Mesenchymal stem cell (in vitro differentiated cells and primary cell): ENCODE data around the gene PHRF1.

Experiments
- DNase-seq: peaks from one replicate; pipeline ENCODE4 v3.0.0-alpha.2; 2013
- H2AFZ ChIP-seq: one replicate; pipeline ENCODE4 v1.6.1; 2013; ENCODE audit warnings: low read depth, mild to moderate bottlenecking, control low read depth, inconsistent platforms, low read length, moderate library complexity
- H2AK5ac ChIP-seq: 2 replicates; pipeline ENCODE4 v1.6.1; 2013; ENCODE audit warnings: low read length, moderate library complexity, mild to moderate bottlenecking, inconsistent platforms; ENCODE audit not compliant: severe bottlenecking
- H2BK120ac ChIP-seq: one replicate; pipeline ENCODE4 v1.6.1; 2013; ENCODE audit warnings: low read depth, mild to moderate bottlenecking, inconsistent platforms, low read length, moderate library complexity
- H2BK12ac ChIP-seq, 2 experiments: one replicate each; pipeline ENCODE4 v1.6.1; 2013; ENCODE audit warnings: inconsistent platforms in 2 of 2, low read length in 2 of 2, mild to moderate bottlenecking in 2 of 2, moderate library complexity in 2 of 2, control low read depth in 1 of 2
- H2BK15ac ChIP-seq: one replicate; pipeline ENCODE4 v1.6.1; 2013; ENCODE audit warnings: mild to moderate bottlenecking, low read depth, inconsistent platforms; ENCODE audit not compliant: poor library complexity, severe bottlenecking
- H2BK5ac ChIP-seq: 2 replicates; pipeline ENCODE4 v1.6.1; 2013; ENCODE audit warnings: low read depth, mild to moderate bottlenecking, low read length, control low read depth, inconsistent platforms; ENCODE audit not compliant: poor library complexity, severe bottlenecking
- H3K14ac ChIP-seq, 2 experiments: one replicate each; pipeline ENCODE4 v1.6.1; 2013; ENCODE audit warnings: inconsistent platforms in 2 of 2, low read length in 2 of 2, control low read depth in 1 of 2, mild to moderate bottlenecking in 1 of 2, moderate library complexity in 1 of 2
- H3K18ac ChIP-seq, 2 experiments: one replicate each; pipeline ENCODE4 v1.6.1; 2013; ENCODE audit warnings: inconsistent platforms in 2 of 2, low read length in 2 of 2, control low read depth in 1 of 2, low read depth in 1 of 2, mild to moderate bottlenecking in 1 of 2
- H3K23ac ChIP-seq, 2 experiments: one replicate each; pipeline ENCODE4 v1.6.1; 2013; ENCODE audit warnings: inconsistent platforms in 2 of 2, low read length in 2 of 2, mild to moderate bottlenecking in 2 of 2, moderate library complexity in 2 of 2, control low read depth in 1 of 2
- H3K27ac ChIP-seq: 2 replicates; pipeline ENCODE4 v1.5.1; 2013; ENCODE audit warnings: mild to moderate bottlenecking, moderate library complexity, low read length, control low read depth, inconsistent platforms; ENCODE audit not compliant: poor library complexity, severe bottlenecking
- H3K27me3 ChIP-seq, 2 experiments: 2 replicates each; pipeline versions ENCODE4 v1.6.1 to v1.7.0; 2013; ENCODE audit warnings: low read length in 2 of 2, mild to moderate bottlenecking in 2 of 2, moderate library complexity in 2 of 2, control low read depth in 1 of 2, inconsistent platforms in 1 of 2; ENCODE audit not compliant: control insufficient read depth in 1 of 2, insufficient read depth in 1 of 2
- H3K36me3 ChIP-seq, 2 experiments: 2 replicates each; pipeline versions ENCODE4 v1.6.1 to v1.7.0; 2013; ENCODE audit warnings: low read length in 2 of 2, control low read depth in 1 of 2, inconsistent platforms in 1 of 2, low read depth in 1 of 2, mild to moderate bottlenecking in 1 of 2; ENCODE audit not compliant: insufficient read depth in 2 of 2, control insufficient read depth in 1 of 2
- H3K4ac ChIP-seq, 2 experiments: one replicate each; pipeline ENCODE4 v1.6.1; 2013; ENCODE audit warnings: inconsistent platforms in 2 of 2, low read length in 2 of 2, mild to moderate bottlenecking in 2 of 2, moderate library complexity in 2 of 2, control low read depth in 1 of 2, low read depth in 1 of 2
- H3K4me1 ChIP-seq: 2 replicates; pipeline ENCODE4 v1.6.1; 2013; ENCODE audit warnings: low read depth, low read length, control low read depth; ENCODE audit not compliant: control insufficient read depth, insufficient read depth
- H3K4me2 ChIP-seq: 2 replicates; pipeline ENCODE4 v1.6.1; 2013; ENCODE audit warnings: low read length, mild to moderate bottlenecking, inconsistent platforms; ENCODE audit not compliant: poor library complexity, severe bottlenecking
- H3K4me3 ChIP-seq, 2 experiments: 2 replicates each; pipeline versions ENCODE4 v1.5.1 to v1.7.0; 2013; ENCODE audit warnings: low read length in 2 of 2, mild to moderate bottlenecking in 2 of 2, control low read depth in 1 of 2, low read depth in 1 of 2; ENCODE audit not compliant: insufficient read depth in 1 of 2
- H3K79me1 ChIP-seq: replicated peaks from 2 replicates; pipeline ENCODE4 v1.6.1; 2013; ENCODE audit warnings: mild to moderate bottlenecking, control low read depth, low read length, inconsistent platforms; ENCODE audit not compliant: poor library complexity, severe bottlenecking
- H3K9ac ChIP-seq: 2 replicates; pipeline ENCODE4 v1.7.0; 2013; ENCODE audit warnings: mild to moderate bottlenecking, low read length, moderate library complexity
- H3K9me3 ChIP-seq: 2 replicates; pipeline ENCODE4 v1.7.0; 2013; ENCODE audit warnings: mild to moderate bottlenecking, low read length; ENCODE audit not compliant: control insufficient read depth
- H4K8ac ChIP-seq: one replicate; pipeline ENCODE4 v1.6.1; 2013; ENCODE audit warnings: inconsistent platforms, mild to moderate bottlenecking, low read length, moderate library complexity
- H4K91ac ChIP-seq: one replicate; pipeline ENCODE4 v1.6.1; 2013; ENCODE audit warnings: mild to moderate bottlenecking, low read length, inconsistent platforms
- WGBS: methylation state at CpG from one replicate; pipeline ENCODE4 v1.1.7; 2013; ENCODE audit warnings: mixed read lengths; 5-methylcytosine and 5-hydroxymethylcytosine counted together

Gene PHRF1

DNA sequence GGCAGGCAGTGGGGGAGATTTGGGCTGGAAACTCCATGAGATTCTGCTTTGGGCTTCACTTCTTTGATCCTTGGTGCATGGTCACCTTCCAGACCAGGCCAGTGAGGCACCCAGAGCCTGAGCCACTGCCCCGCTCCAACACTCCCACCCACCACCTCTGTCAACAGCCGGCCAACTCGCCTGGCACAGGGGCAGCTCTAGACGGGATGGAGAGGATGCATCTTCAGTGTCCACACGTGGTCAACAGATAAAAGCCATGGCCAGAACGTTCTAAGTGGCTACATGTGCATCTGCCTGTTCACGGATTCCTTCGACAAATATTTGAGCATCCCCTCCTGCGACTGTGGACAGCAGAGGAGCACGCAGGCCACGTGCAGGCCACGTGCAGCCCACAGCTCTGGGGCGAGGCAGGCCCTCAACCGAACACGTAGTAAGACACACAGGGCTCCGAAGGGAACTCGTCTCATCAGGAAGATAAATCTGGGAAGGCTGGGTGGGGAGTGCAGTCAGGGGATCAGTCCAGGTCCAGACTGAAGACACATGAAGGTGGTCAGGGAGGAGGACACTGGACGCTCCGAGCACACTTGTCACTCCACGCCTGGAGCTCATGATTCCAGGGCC is 37.7 kb upstream of the PHRF1 start:
- H2AK5ac ChIP-seq, result no peak overlapping the region
- no peak overlapping the region for H3K18ac ChIP-seq
- no peak overlapping the region for H3K14ac ChIP-seq
- H2BK15ac ChIP-seq, result no peak overlapping the region
- H2BK12ac ChIP-seq, result no peak overlapping the region
- no peak overlapping the region for H4K8ac ChIP-seq
- H2BK120ac ChIP-seq, result no peak overlapping the region
- H4K91ac ChIP-seq, result peak overlapping the region; percentile 93
- no peak overlapping the region for H3K4me3 ChIP-seq
- H2AFZ ChIP-seq, result no peak overlapping the region
- H3K9me3 ChIP-seq, result no peaks in the 10 kb centered on the region
- H3K4me2 ChIP-seq, result no peak overlapping the region
- H3K36me3 ChIP-seq, result peaks cover 4 to 5% of the 10 kb centered on the region in 2 experiments
- peaks cover 31% of the 10 kb centered on the region for H3K4me1 ChIP-seq
- no peak overlapping the region for H3K9ac ChIP-seq
- no peak overlapping the region for H3K27ac ChIP-seq
- no peak for DNase-seq
- peaks cover 4% of the 10 kb centered on the region for H3K79me1 ChIP-seq
- no peak overlapping the region for H3K4ac ChIP-seq
- H3K23ac ChIP-seq, result no peak overlapping the region
- whole genome bisulfite sequencing, result 93% methylated on average over 19 of the region's 20 CpGs
- peaks cover 0 to 17% of the 10 kb centered on the region in 2 experiments for H3K27me3 ChIP-seq
- no peak overlapping the region for H2BK5ac ChIP-seq

DNA sequence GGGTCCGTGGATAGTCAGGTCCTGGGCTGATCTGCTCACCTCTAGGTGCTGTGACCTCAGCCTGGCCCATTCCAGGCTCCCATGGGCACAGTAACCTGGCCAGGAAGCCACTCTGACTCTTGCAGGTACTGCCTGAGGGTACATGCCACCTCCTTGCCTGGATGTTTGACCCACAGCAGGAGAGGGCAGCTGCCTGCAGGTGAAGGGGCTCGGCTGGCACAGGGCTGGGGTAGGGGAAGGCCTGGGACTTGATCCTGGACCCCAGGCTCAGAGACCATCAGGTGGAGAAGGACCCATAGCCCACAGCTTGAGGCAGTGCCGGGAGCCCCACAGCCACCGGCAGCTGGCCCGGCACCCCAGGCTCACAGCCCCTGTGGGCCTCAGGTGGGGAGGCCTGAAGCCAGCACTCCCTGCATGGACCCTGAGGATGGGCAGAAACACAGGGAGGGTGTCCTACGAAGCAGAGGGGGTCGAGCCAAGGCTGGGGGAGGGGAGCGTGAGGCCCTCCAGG is 36.2 kb upstream of the PHRF1 start:
- no peaks in the 10 kb centered on the region for H3K9me3 ChIP-seq
- no peak overlapping the region for H3K18ac ChIP-seq
- no peak overlapping the region for H3K4ac ChIP-seq
- H3K36me3 ChIP-seq, result no peaks in the 10 kb centered on the region
- peaks cover 20% of the 10 kb centered on the region for H3K4me1 ChIP-seq
- H3K4me3 ChIP-seq, result no peak overlapping the region
- no peak overlapping the region for H2BK15ac ChIP-seq
- peaks cover 0 to 20% of the 10 kb centered on the region in 2 experiments for H3K27me3 ChIP-seq
- H4K91ac ChIP-seq, result no peak overlapping the region
- H3K14ac ChIP-seq, result no peak overlapping the region
- H2AFZ ChIP-seq, result no peak overlapping the region
- WGBS, result 83% methylated on average over 8 of the region's 8 CpGs
- no peak overlapping the region for H3K23ac ChIP-seq
- no peaks in the 10 kb centered on the region for H3K79me1 ChIP-seq
- no peak overlapping the region for H3K27ac ChIP-seq
- no peak for DNase-seq
- H2BK5ac ChIP-seq, result no peak overlapping the region
- H3K9ac ChIP-seq, result no peak overlapping the region
- no peak overlapping the region for H4K8ac ChIP-seq
- no peak overlapping the region for H2BK12ac ChIP-seq
- H2BK120ac ChIP-seq, result no peak overlapping the region
- H2AK5ac ChIP-seq, result no peak overlapping the region
- no peak overlapping the region for H3K4me2 ChIP-seq

DNA sequence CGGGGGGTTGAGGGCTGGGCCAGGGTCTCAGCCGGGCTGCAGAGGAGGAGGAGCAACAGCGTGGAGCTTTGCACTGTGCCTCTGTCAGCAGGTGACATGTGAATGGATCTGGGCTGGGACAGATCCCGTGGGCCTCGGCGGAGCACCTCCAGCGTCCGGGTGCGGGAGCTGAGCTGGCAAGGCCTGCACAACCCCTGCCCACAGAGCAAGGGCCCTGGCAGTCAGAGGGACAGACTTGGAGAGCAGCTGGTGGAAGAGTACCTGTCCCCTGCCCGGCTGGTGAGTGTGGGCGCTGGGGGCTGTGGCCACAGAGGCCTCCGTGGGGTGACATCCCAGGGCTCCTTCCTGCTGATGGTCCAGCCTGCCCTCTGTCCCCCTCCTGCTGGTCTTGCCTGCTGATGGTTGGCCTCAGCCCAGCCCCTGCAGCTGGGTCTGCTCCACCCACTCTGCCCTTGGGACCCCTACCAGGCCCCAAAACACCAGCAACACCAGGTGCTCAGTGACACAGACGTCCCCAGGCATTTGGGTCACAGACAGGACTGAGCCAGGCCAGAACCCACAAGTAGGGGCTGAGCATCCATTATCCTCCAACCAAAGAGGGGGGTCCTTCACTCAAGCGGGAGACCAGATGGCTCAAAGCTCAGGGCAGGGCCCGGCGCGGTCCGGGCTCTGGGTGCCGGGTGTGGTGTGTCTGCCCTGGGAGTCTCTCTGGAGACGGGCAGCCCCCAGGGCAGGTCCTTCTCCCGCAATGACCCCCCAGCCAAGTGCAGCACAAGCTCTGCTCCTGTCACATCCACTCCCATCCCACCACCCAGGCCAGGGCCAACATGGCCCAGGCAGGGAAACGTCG is 35.5 kb upstream of the PHRF1 start:
- no peaks in the 10 kb centered on the region for H3K79me1 ChIP-seq
- 91% methylated on average over 22 of the region's 23 CpGs for WGBS
- H2BK12ac ChIP-seq, result no peak overlapping the region
- no peak overlapping the region for H2BK5ac ChIP-seq
- no peak overlapping the region for H3K4ac ChIP-seq
- H3K18ac ChIP-seq, result no peak overlapping the region
- H3K9ac ChIP-seq, result no peak overlapping the region
- no peak overlapping the region for H2BK120ac ChIP-seq
- peaks cover 20% of the 10 kb centered on the region for H3K4me1 ChIP-seq
- no peak overlapping the region for H3K4me3 ChIP-seq
- no peak overlapping the region for H3K27ac ChIP-seq
- no peak overlapping the region for H2BK15ac ChIP-seq
- no peak overlapping the region for H4K91ac ChIP-seq
- peaks cover 0 to 26% of the 10 kb centered on the region in 2 experiments for H3K27me3 ChIP-seq
- H2AFZ ChIP-seq, result no peak overlapping the region
- H4K8ac ChIP-seq, result no peak overlapping the region
- no peak overlapping the region for H2AK5ac ChIP-seq
- no peaks in the 10 kb centered on the region for H3K9me3 ChIP-seq
- no peak overlapping the region for H3K14ac ChIP-seq
- no peaks in the 10 kb centered on the region for H3K36me3 ChIP-seq
- DNase-seq, result no peak
- H3K4me2 ChIP-seq, result no peak overlapping the region
- H3K23ac ChIP-seq, result no peak overlapping the region

DNA sequence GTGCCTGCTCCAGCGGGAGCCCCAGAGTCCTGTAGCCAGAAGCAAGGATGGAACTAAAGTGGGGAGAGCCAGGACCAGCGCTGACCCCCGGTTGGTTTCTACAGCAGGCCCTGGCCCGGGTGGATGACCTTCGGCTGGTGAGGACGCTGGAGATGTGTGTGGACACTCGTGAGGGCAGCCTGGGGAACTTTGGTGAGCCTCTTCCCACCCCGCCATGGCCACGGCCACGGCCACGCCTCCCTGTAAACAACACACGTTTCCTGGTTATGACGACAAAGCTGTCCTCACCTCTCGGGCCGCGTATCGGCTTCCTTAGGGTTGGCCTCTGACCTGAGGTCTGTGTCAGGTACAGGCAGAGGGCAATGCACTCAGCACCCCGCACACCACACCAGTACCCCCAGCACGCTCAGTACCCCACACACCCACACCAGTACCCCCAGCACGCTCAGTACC is 34.8 kb upstream of the PHRF1 start:
- Histone ChIP-seq H2BK5ac (no peak overlapping the region), H4K91ac (no peak overlapping the region)

More for the DNA sequence above, 34.8 kb upstream of the PHRF1 start:
- 94% methylated on average over 10 of the region's 20 CpGs for WGBS
- H3K4ac ChIP-seq, result no peak overlapping the region
- no peak overlapping the region for H4K8ac ChIP-seq
- no peak overlapping the region for H3K9ac ChIP-seq
- H3K4me3 ChIP-seq, result no peak overlapping the region
- H3K9me3 ChIP-seq, result no peaks in the 10 kb centered on the region
- H2BK12ac ChIP-seq, result no peak overlapping the region
- no peak overlapping the region for H2BK15ac ChIP-seq
- H3K27me3 ChIP-seq, result peaks cover 0 to 27% of the 10 kb centered on the region in 2 experiments
- no peaks in the 10 kb centered on the region for H3K36me3 ChIP-seq
- H2AFZ ChIP-seq, result no peak overlapping the region
- no peak overlapping the region for H3K23ac ChIP-seq
- no peak overlapping the region for H3K14ac ChIP-seq
- H3K27ac ChIP-seq, result no peak overlapping the region
- H3K4me2 ChIP-seq, result no peak overlapping the region
- H2BK120ac ChIP-seq, result no peak overlapping the region
- H3K79me1 ChIP-seq, result no peaks in the 10 kb centered on the region
- H3K18ac ChIP-seq, result no peak overlapping the region
- H3K4me1 ChIP-seq, result peaks cover 16% of the 10 kb centered on the region
- DNase-seq, result no peak
- H2AK5ac ChIP-seq, result no peak overlapping the region
